WTC11 (cell line): ENCODE measurements around the gene C2CD5. TPM values are rescaled to one million over a fixed set of nuclear protein-coding genes. Genes with fewer than 3 reads are reported as not detected.

Experiments used
- ATAC-seq: fragments of 200-7000 bp; cut with Tn5 transposase; 2 replicates; pipeline ENCODE4 v1.10.0; 2021; ENCODE audit warnings: mild to moderate bottlenecking, moderate library complexity
- CTCF ChIA-PET: fragments of 300-600 bp; sonication (Branson Sonifier 250); formaldehyde crosslinking; loops from one replicate; lab custom pipeline; 2021; ENCODE audit warnings: antibody characterized with exemption; lab: Charles Lee
- POLR2A ChIA-PET: fragments of 350-600 bp; sonication (Branson Sonifier 250); formaldehyde crosslinking; loops from one replicate; lab custom pipeline; 2021; ENCODE audit warnings: antibody characterized with exemption; lab: Charles Lee
- DNase-seq: peaks from one replicate; pipeline ENCODE4 v3.0.0; 2021; ENCODE audit warnings: low spot score
- H3K27ac Mint-ChIP-seq: 2 replicates; pipeline ENCODE4 v1.8.0; 2021; ENCODE audit warnings: mixed read lengths
- H3K27me3 Mint-ChIP-seq: 2 replicates; pipeline ENCODE4 v1.8.0; 2021; ENCODE audit warnings: low read depth, mild to moderate bottlenecking, moderate library complexity, mixed read lengths
- H3K36me3 Mint-ChIP-seq: 2 replicates; pipeline ENCODE4 v1.8.0; 2021; ENCODE audit warnings: mixed read lengths
- H3K4me1 Mint-ChIP-seq: 2 replicates; pipeline ENCODE4 v1.8.0; 2022; ENCODE audit warnings: mixed read lengths
- H3K4me3 Mint-ChIP-seq: 2 replicates; pipeline ENCODE4 v1.8.0; 2021; ENCODE audit warnings: mild to moderate bottlenecking, moderate library complexity, mixed read lengths
- H3K9me3 Mint-ChIP-seq: 2 replicates; pipeline ENCODE4 v1.8.0; 2021; ENCODE audit warnings: mixed read lengths
- ATF3 ChIP-seq: sonication (generic); formaldehyde crosslinking; conservative IDR thresholded peaks from 2 replicates; pipeline ENCODE4 v1.8.1; 2022; ENCODE audit warnings: mild to moderate bottlenecking, missing genetic modification reagents
- ATF6 ChIP-seq: sonication (generic); formaldehyde crosslinking; IDR thresholded peaks from 2 replicates; pipeline ENCODE4 v1.8.1; 2023; ENCODE audit warnings: mild to moderate bottlenecking, missing genetic modification reagents
- CREM ChIP-seq: sonication (generic); formaldehyde crosslinking; IDR thresholded peaks from 2 replicates; pipeline ENCODE4 v1.8.1; 2022; ENCODE audit warnings: mild to moderate bottlenecking, missing genetic modification reagents, moderate library complexity
- E2F1 ChIP-seq: sonication (generic); formaldehyde crosslinking; IDR thresholded peaks from 2 replicates; pipeline ENCODE4 v1.8.0; 2022; ENCODE audit warnings: mild to moderate bottlenecking, missing genetic modification reagents
- ESRRA ChIP-seq: sonication (generic); formaldehyde crosslinking; IDR thresholded peaks from 2 replicates; pipeline ENCODE4 v1.8.1; 2022; ENCODE audit warnings: mild to moderate bottlenecking, missing genetic modification reagents, borderline replicate concordance
- HMGA2 ChIP-seq: fragments of 250-450 bp; sonication (Bioruptor Pico); IDR thresholded peaks from 2 replicates; pipeline ENCODE4 v1.4.0; 2021; ENCODE audit warnings: mild to moderate bottlenecking, moderate library complexity
- IRF2 ChIP-seq: sonication (generic); formaldehyde crosslinking; IDR thresholded peaks from 2 replicates; pipeline ENCODE4 v1.8.0; 2022; ENCODE audit warnings: low read depth, missing genetic modification reagents, borderline replicate concordance
- MLX ChIP-seq: sonication (generic); formaldehyde crosslinking; IDR thresholded peaks from 2 replicates; pipeline ENCODE4 v1.8.1; 2023; ENCODE audit warnings: mild to moderate bottlenecking, missing genetic modification reagents, moderate library complexity
- MYBL2 ChIP-seq: sonication (generic); formaldehyde crosslinking; IDR thresholded peaks from 2 replicates; pipeline ENCODE4 v1.8.1; 2023; ENCODE audit warnings: mild to moderate bottlenecking, moderate library complexity, missing genetic modification reagents
- NFATC4 ChIP-seq: fragments of 250-450 bp; sonication (Bioruptor Pico); IDR thresholded peaks from 2 replicates; pipeline ENCODE4 v1.9.0; 2021; ENCODE audit warnings: mild to moderate bottlenecking
- NFYB ChIP-seq: sonication (generic); formaldehyde crosslinking; conservative IDR thresholded peaks from 2 replicates; pipeline ENCODE4 v1.8.0; 2022; ENCODE audit warnings: low read depth, missing genetic modification reagents
- NR1H2 ChIP-seq: sonication (generic); formaldehyde crosslinking; IDR thresholded peaks from 2 replicates; pipeline ENCODE4 v1.9.0; 2021; ENCODE audit warnings: mild to moderate bottlenecking, moderate library complexity, missing genetic modification reagents
- PRRX2 ChIP-seq: fragments of 250-450 bp; sonication (Bioruptor Pico); IDR thresholded peaks from 2 replicates; pipeline ENCODE4 v1.8.0; 2021; ENCODE audit warnings: mild to moderate bottlenecking
- RORB ChIP-seq: fragments of 250-450 bp; sonication (Bioruptor Pico); IDR thresholded peaks from 2 replicates; pipeline ENCODE4 v1.9.0; 2021; ENCODE audit warnings: mild to moderate bottlenecking
- ZNF138 ChIP-seq: sonication (generic); formaldehyde crosslinking; conservative IDR thresholded peaks from 2 replicates; pipeline ENCODE4 v1.8.1; 2022; ENCODE audit warnings: mild to moderate bottlenecking, moderate library complexity, missing genetic modification reagents
- ZNF232 ChIP-seq: sonication (generic); formaldehyde crosslinking; IDR thresholded peaks from 2 replicates; pipeline ENCODE4 v1.8.0; 2022; ENCODE audit warnings: mild to moderate bottlenecking, missing genetic modification reagents
- ZNF425 ChIP-seq: fragments of 250-450 bp; sonication (Bioruptor Pico); conservative IDR thresholded peaks from 2 replicates; pipeline ENCODE4 v1.9.0; 2021; ENCODE audit warnings: mild to moderate bottlenecking
- ZSCAN18 ChIP-seq: fragments of 250-450 bp; sonication (Bioruptor Pico); IDR thresholded peaks from 2 replicates; pipeline ENCODE4 v2.1.2; 2022; ENCODE audit warnings: mild to moderate bottlenecking, moderate library complexity
- total RNA-seq: library from RNA; stranded (reverse); gene quantifications from 3 replicates; pipeline ENCODE4 v1.2.3, GENCODE V29; 2021

The C2CD5 gene
- total RNA-seq, 1 experiment from 2014 or later, result 48.1 TPM

- TF ChIP-seq ATF6 (CRISPR knock-in tag) (no peak), RORB (no peak), ATF3 (CRISPR knock-in tag) (no peak), ZNF138 (no peak), NFYB (CRISPR knock-in tag) (no peak), IRF2 (CRISPR knock-in tag) (no peak), ZNF425 (CRISPR knock-in tag) (no peak), MYBL2 (no peak), NFATC4 (CRISPR knock-in tag) (no peak), MLX (CRISPR knock-in tag) (no peak), NR1H2 (no peak), PRRX2 (CRISPR knock-in tag) (no peak), HMGA2 (no peak), E2F1 (CRISPR knock-in tag) (no peak)
These were observed 112.6 kb downstream of the C2CD5 start (continued) for GRCh38 chr12:22431693-22432251.

- no peak for DNase-seq
- Mint-ChIP-seq H3K4me3 (no peak overlapping the region), H3K4me1 (no peaks in the 10 kb centered on the region), H3K27ac (no peak overlapping the region), H3K9me3 (no peaks in the 10 kb centered on the region), H3K27me3 (no peaks in the 10 kb centered on the region), H3K36me3 (no peaks in the 10 kb centered on the region)
- POLR2A ChIA-PET, result no interaction called here
- TF ChIP-seq ZNF232 (CRISPR knock-in tag), result no peak
- no peak for TF ChIP-seq ESRRA (CRISPR knock-in tag)
- TF ChIP-seq ZSCAN18 (CRISPR knock-in tag), result no peak
- no peak for TF ChIP-seq CREM
- no peak for ATAC-seq
- CTCF ChIA-PET, result no interaction called here
These were observed 127.5 kb downstream of the C2CD5 start for GRCh38 chr12:22416801-22417200.
